ENCODE results near the gene CFAP46. TPM values are rescaled to one million over a fixed set of nuclear protein-coding genes. Genes with fewer than 3 reads are reported as not detected.

The CFAP46 gene
- total RNA-seq, 1 donor: 0.09 TPM

GRCh38 chr10:132974249-132974796 lies 32.0 kb upstream of the CFAP46 start:
- DNase-seq (ENCODE audit: low read depth): no peak
- no peak for TF ChIP-seq CTCF (IDR thresholded peaks at IDR 0.05; ENCODE audit: insufficient read depth, low read length)
- H3K4me3 ChIP-seq (ENCODE audit: low read depth, low read length): no peak overlapping the region

- DNase-seq (ENCODE audit: low read depth): no peak
- TF ChIP-seq CTCF (IDR thresholded peaks at IDR 0.05; ENCODE audit: insufficient read depth, low read length): no peak
- no peak overlapping the region for H3K4me3 ChIP-seq (ENCODE audit: low read depth, low read length)
These were observed 31.5 kb upstream of the CFAP46 start for GRCh38 chr10:132973903-132974241.

GRCh38 chr10:132972986-132973902 lies 30.9 kb upstream of the CFAP46 start:
- no peak for DNase-seq (ENCODE audit: low read depth)
- no peak for TF ChIP-seq CTCF (IDR thresholded peaks at IDR 0.05; ENCODE audit: insufficient read depth, low read length)
- no peak overlapping the region for H3K4me3 ChIP-seq (ENCODE audit: low read depth, low read length)

GRCh38 chr10:132972149-132972985 lies 30.0 kb upstream of the CFAP46 start:
- no peak for DNase-seq (ENCODE audit: low read depth)
- no peak overlapping the region for H3K4me3 ChIP-seq (ENCODE audit: low read depth, low read length)
- TF ChIP-seq CTCF (IDR thresholded peaks at IDR 0.05; ENCODE audit: insufficient read depth, low read length): no peak

GRCh38 chr10:132971448-132972148 lies 29.2 kb upstream of the CFAP46 start:
- no peak for TF ChIP-seq CTCF (IDR thresholded peaks at IDR 0.05; ENCODE audit: insufficient read depth, low read length)
- no peak overlapping the region for H3K4me3 ChIP-seq (ENCODE audit: low read depth, low read length)
- DNase-seq (ENCODE audit: low read depth): no peak

All from fibroblast of the aortic adventitia (primary cell).